Activated naive CD8-positive, alpha-beta T cell treated with anti-CD3 and anti-CD28 coated beads, Interleukin-2, amount 10 ng/mL, durations not matched to agents 7 days and 5 days (primary cell): ENCODE results near the gene OOSP1. TPM values are rescaled to one million over a fixed set of nuclear protein-coding genes. Genes with fewer than 3 reads are reported as not detected.

Source experiments
- total RNA-seq, 2 experiments: library from RNA; stranded (reverse); gene quantifications; one replicate each; pipeline ENCODE4 v1.2.3, GENCODE V29; 2021

Gene OOSP1
- total RNA-seq, 2 experiments from 2014 or later = not detected

Other genes starting within 250 kb of the OOSP1 start
- not detected for gene OR10V1, start 224.6 kb upstream of the OOSP1 start, total RNA-seq
- gene STX3, start 183.1 kb upstream of the OOSP1 start, total RNA-seq = 10 to 100 TPM; 73.7 to 79.2 TPM
- gene MRPL16, start 127.7 kb upstream of the OOSP1 start, total RNA-seq = 10 to 100 TPM; 67.2 to 70.0 TPM
- gene CBLIF, start 92.9 kb upstream of the OOSP1 start, total RNA-seq = not detected
- not detected for gene TCN1, start 71.9 kb upstream of the OOSP1 start, total RNA-seq
- not detected for gene OOSP3, start 59.6 kb upstream of the OOSP1 start, total RNA-seq
- gene OOSP4A, start 25.6 kb downstream of the OOSP1 start, total RNA-seq = not detected
- not detected for gene OOSP4B, start 78.7 kb downstream of the OOSP1 start, total RNA-seq
- not detected for gene OOSP2, start 102.0 kb downstream of the OOSP1 start, total RNA-seq
- not detected for gene MS4A3, start 118.2 kb downstream of the OOSP1 start, total RNA-seq
- gene MS4A2, start 150.2 kb downstream of the OOSP1 start, total RNA-seq = not detected
- gene MS4A6A, start 244.7 kb downstream of the OOSP1 start, total RNA-seq = 1 to 10 TPM in 1 of 2 experiments, under 1 TPM in 1; 0.55 to 1.2 TPM